ENCODE data around the gene PRMT3. TPM values are rescaled to one million over a fixed set of nuclear protein-coding genes. Genes with fewer than 3 reads are reported as not detected.

The PRMT3 gene
- total and polyA plus RNA-seq, 2 donors (not counting 1 experiment from before 2014, with no cell fraction given), result 6.0 to 18.3 TPM

DNA sequence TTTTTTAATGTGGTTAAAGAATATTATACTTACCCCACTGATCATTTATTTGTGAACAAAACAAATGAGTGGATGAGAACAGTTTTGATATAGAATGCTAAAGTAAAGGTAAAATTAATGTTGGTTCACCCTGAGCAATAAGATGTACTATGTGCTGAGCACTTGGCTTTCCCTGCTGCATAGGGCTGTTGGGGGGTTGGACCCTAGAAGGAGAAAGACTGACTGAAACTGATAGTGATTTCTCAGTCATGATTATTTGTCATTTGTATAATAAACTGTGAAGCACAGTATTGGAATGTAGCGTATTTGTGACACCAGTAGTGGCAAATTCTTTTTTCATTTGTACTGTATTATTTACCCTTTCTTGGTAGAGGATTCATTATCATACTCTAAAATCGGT lies 63.3 kb downstream of the PRMT3 start:
- H3K9me3 Mint-ChIP-seq (ENCODE audit: insufficient read depth), result no peaks in the 10 kb centered on the region
- no peak for ATAC-seq (ENCODE audit: low read depth)
- no peaks in the 10 kb centered on the region for H3K9me3 ChIP-seq (ENCODE audit: control extremely low read depth in 1 of 3, control insufficient read depth in 2 of 3, insufficient read depth in 1 of 3, low read length in 2 of 3)
- H2AFZ ChIP-seq (ENCODE audit: insufficient read depth, low read depth, low read length, poor library complexity, severe bottlenecking), result no peak overlapping the region
- no peak overlapping the region for H3K9ac ChIP-seq (ENCODE audit: low read length)
- no peaks in the 10 kb centered on the region for H3K4me1 ChIP-seq (ENCODE audit: control insufficient read depth in 2 of 2, insufficient read depth in 2 of 2, low read length in 2 of 2)
- H3K27ac Mint-ChIP-seq, result no peak overlapping the region
- ChIA-PET CTCF (interaction anchor here (0.6 kb wide), 1 partner anchor 1877 kb away, joined by 4 read pairs; no protein-coding TSS in a partner anchor), POLR2A (no interaction called here)
- H3K4me3 ChIP-seq (ENCODE audit: control extremely low read depth in 1 of 5, extremely low read depth in 1 of 5, insufficient read depth in 1 of 5, low read depth in 2 of 5, low read length in 4 of 5), result no peak overlapping the region
- H4K20me1 ChIP-seq (ENCODE audit: control insufficient read depth, insufficient read depth, low read length, poor library complexity, severe bottlenecking), result no peaks in the 10 kb centered on the region
- no peak for DNase-seq
- WGBS (ENCODE audit: insufficient coverage), result no CpG with 5 or more reads among the region's 2 CpGs
- TF ChIP-seq, protein P1, sequence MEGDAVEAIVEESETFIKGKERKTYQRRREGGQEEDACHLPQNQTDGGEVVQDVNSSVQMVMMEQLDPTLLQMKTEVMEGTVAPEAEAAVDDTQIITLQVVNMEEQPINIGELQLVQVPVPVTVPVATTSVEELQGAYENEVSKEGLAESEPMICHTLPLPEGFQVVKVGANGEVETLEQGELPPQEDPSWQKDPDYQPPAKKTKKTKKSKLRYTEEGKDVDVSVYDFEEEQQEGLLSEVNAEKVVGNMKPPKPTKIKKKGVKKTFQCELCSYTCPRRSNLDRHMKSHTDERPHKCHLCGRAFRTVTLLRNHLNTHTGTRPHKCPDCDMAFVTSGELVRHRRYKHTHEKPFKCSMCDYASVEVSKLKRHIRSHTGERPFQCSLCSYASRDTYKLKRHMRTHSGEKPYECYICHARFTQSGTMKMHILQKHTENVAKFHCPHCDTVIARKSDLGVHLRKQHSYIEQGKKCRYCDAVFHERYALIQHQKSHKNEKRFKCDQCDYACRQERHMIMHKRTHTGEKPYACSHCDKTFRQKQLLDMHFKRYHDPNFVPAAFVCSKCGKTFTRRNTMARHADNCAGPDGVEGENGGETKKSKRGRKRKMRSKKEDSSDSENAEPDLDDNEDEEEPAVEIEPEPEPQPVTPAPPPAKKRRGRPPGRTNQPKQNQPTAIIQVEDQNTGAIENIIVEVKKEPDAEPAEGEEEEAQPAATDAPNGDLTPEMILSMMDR (IDR thresholded peaks at IDR 0.05), result no peak
- peaks cover 9% of the 10 kb centered on the region for H3K4me1 Mint-ChIP-seq
- H3K4me3 Mint-ChIP-seq, result no peak overlapping the region
- no peaks in the 10 kb centered on the region for H3K79me2 ChIP-seq (ENCODE audit: control insufficient read depth, insufficient read depth, low read length)
- H3K27me3 Mint-ChIP-seq, result no peaks in the 10 kb centered on the region
- no peaks in the 10 kb centered on the region for H3K27me3 ChIP-seq (replicated peaks in 1 of 4; ENCODE audit: control extremely low read depth in 1 of 4, control insufficient read depth in 3 of 4, insufficient read depth in 4 of 4, low read length in 3 of 4)
- no peak overlapping the region for H3K27ac ChIP-seq (ENCODE audit: low read length in 2 of 2)
- peaks cover 5 to 6% of the 10 kb centered on the region in 2 experiments for H3K36me3 ChIP-seq (replicated peaks in 1 of 2; ENCODE audit: control extremely low read depth in 1 of 2, control insufficient read depth in 1 of 2, extremely low read depth in 1 of 2, insufficient read depth in 2 of 2, low read length in 1 of 2)
- intact Hi-C loops (cut with micrococcal nuclease), result no loop called here
- no peak overlapping the region for H3K4me2 ChIP-seq (replicated peaks; ENCODE audit: low read depth, low read length, poor library complexity, severe bottlenecking)

DNA sequence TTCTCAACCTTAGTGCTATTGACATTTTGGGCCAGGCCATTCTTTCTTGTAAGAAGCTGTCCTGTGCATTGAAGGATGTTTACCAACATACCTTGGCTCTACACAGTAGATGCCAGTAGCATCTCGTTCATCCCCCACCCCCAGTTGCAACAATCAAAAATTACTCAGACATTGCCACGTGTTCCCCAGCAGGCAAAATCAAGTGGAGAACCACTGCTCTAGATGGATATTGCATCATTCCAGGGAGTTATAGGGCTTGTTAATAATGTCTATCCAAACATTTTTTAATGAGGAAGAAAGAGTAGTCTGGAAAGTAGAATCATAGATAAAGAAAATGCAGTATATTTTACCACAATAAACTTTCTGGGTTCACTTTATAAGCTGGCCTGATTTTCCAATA lies 64.1 kb downstream of the PRMT3 start:
- no peak overlapping the region for H3K4me3 Mint-ChIP-seq
- no peaks in the 10 kb centered on the region for H4K20me1 ChIP-seq (ENCODE audit: control insufficient read depth, insufficient read depth, low read length, poor library complexity, severe bottlenecking)
- peaks cover 5 to 6% of the 10 kb centered on the region in 2 experiments for H3K36me3 ChIP-seq (replicated peaks in 1 of 2; ENCODE audit: control extremely low read depth in 1 of 2, control insufficient read depth in 1 of 2, extremely low read depth in 1 of 2, insufficient read depth in 2 of 2, low read length in 1 of 2)
- TF ChIP-seq, protein P1 (IDR thresholded peaks at IDR 0.05), result no peak
- no peak for TF ChIP-seq EZH2 (IDR thresholded peaks at IDR 0.05; ENCODE audit: borderline replicate concordance, insufficient read depth, low read depth, low read length, poor library complexity, severe bottlenecking)
- no peak overlapping the region for H3K27ac ChIP-seq (ENCODE audit: low read length in 2 of 2)
- no peaks in the 10 kb centered on the region for H3K4me1 ChIP-seq (ENCODE audit: control insufficient read depth in 2 of 2, insufficient read depth in 2 of 2, low read length in 2 of 2)
- ATAC-seq (ENCODE audit: low read depth) (no peak), DNase-seq (no peak)
- H3K4me3 ChIP-seq (ENCODE audit: control extremely low read depth in 1 of 5, extremely low read depth in 1 of 5, insufficient read depth in 1 of 5, low read depth in 2 of 5, low read length in 4 of 5), result no peak overlapping the region
- H3K79me2 ChIP-seq (ENCODE audit: control insufficient read depth, insufficient read depth, low read length), result no peaks in the 10 kb centered on the region
- H3K9me3 Mint-ChIP-seq (ENCODE audit: insufficient read depth), result no peaks in the 10 kb centered on the region
- no peak overlapping the region for H2AFZ ChIP-seq (ENCODE audit: insufficient read depth, low read depth, low read length, poor library complexity, severe bottlenecking)
- H3K9me3 ChIP-seq (ENCODE audit: control extremely low read depth in 1 of 3, control insufficient read depth in 2 of 3, insufficient read depth in 1 of 3, low read length in 2 of 3), result no peaks in the 10 kb centered on the region
- H3K4me1 Mint-ChIP-seq, result peaks cover 9% of the 10 kb centered on the region
- WGBS (ENCODE audit: insufficient coverage), result no CpG with 5 or more reads among the region's 2 CpGs
- intact Hi-C loops (cut with micrococcal nuclease), result no loop called here
- H3K4me2 ChIP-seq (replicated peaks; ENCODE audit: low read depth, low read length, poor library complexity, severe bottlenecking), result no peak overlapping the region
- CTCF ChIA-PET, result no interaction called here
- H3K27me3 Mint-ChIP-seq, result no peaks in the 10 kb centered on the region
- POLR2A ChIA-PET, result no interaction called here
- no peak overlapping the region for H3K9ac ChIP-seq (ENCODE audit: low read length)
- no peak overlapping the region for H3K27ac Mint-ChIP-seq
- no peaks in the 10 kb centered on the region for H3K27me3 ChIP-seq (replicated peaks in 1 of 4; ENCODE audit: control extremely low read depth in 1 of 4, control insufficient read depth in 3 of 4, insufficient read depth in 4 of 4, low read length in 3 of 4)
